Stimulated activated CD8-positive, alpha-beta memory T cell treated with anti-CD3 and anti-CD28 coated beads, Interleukin-7, amount 100 ng/mL, for 48 hours (primary cell): ENCODE data around the gene DLX1.
"Not testable (repeated sequence)": the region's sequence is repeated elsewhere in the genome, so short reads cannot be mapped to it uniquely, and the experiment has no call there.

Experiments
- DNase-seq, 2 donors: peaks; one replicate each; pipeline ENCODE4 v3.0.0-alpha.2; 2020; ENCODE audit warnings: low read depth in 1 of 2; ENCODE audit errors: extremely low read depth in 1 of 2

DLX1 gene

DNA sequence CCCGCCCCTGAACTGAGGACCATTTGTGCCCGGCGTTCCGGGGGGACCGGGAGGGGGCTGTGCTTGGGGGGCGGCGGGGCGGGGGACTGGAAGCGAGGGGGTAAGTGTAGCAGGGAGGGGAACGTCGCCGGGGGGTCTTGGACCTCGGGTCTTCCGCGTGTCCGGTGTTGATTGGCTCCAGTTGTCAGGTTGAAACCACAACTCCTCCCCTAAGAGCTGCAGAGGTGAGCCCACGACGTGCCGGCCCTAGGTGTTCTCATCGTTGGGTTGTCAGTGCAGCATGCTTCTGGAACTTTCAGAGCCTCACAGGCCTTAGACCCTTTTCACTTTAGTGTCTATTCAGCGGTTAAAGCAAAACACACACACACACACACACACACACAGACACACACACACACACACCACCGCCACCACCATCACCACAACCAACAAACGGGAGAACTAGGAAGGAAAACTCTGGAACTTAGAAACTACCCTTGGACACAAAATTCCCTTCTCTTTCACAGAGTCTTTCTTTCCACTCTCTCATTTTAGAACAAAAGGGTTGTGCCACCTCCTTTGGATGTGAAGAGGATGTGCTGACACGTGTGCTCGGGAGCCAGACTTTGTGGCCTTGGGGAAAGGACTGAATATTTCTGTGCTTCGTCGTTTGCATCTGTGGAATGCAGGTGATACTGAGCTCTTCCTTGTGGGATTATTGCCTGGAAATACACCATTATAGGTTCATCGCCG, 24.1 kb downstream of the DLX1 start:
- no peak for DNase-seq

GRCh38 chr2:172109988-172110811, 24.9 kb downstream of the DLX1 start:
- DNase-seq: no peak

GRCh38 chr2:172113617-172114016, 28.3 kb downstream of the DLX1 start:
- no peak for DNase-seq

DNA sequence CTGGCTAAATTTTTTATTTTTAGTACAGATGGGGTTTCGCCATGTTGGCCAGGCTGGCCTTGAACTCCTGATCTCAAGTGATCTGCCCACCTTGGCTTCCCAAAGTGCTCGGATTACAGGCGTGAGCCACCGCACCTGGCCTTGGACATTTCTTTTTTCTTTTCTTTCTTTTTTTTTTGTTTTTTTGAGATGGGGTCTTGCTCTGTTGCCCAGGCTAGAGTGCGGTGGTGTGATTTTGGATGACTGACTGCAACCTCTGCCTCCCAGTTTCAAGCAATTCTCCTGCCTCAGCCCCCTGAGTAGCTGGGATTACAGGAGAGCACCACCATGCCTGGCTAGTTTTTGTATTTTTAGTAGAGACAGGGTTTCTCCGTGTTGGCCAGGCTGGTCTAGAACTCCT, 28.9 kb downstream of the DLX1 start:
- DNase-seq: not testable (repeated sequence)

DNA sequence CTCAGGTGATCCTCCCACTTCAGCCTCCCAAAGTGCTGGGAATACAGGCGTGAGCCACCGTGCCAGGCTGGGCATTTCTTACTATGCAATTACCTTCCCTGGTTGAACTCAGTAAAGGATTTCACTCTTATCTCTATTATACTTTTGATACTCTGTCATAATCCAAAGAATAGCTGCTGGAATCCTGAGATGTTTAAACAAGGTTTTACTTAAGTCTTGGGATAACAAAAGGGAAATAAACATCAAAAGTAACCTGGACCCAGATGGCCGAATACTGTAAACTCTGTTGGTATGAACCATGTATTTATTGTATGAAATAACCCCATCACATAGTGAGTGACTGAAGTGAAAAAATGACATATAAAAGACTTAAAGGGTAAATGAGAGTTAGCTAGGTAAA, 29.3 kb downstream of the DLX1 start:
- DNase-seq: no peak

- no peak for DNase-seq
These were observed 30.8 kb downstream of the DLX1 start for GRCh38 chr2:172116107-172116506.

DNA sequence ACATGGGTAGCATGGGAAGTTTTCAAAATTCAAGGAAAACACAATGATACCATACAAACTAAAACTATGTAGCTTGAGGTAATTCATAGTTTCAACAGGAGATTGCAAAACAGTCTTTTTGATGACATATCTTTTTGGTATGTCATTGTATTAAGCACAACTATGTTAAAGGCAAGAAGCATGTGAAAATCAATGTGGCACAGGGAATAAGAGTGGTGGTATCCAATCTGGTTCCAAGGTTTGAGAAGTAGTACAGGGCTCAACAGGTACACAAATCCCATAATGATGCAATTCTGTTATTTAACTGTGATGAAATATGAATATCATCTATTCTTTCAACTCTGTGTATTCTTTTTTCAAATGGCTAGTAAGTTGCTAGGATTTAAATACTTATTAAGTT, 33.8 kb downstream of the DLX1 start:
- DNase-seq: no peak

GRCh38 chr2:172120118-172120517, 34.8 kb downstream of the DLX1 start:
- DNase-seq: no peak

DNA sequence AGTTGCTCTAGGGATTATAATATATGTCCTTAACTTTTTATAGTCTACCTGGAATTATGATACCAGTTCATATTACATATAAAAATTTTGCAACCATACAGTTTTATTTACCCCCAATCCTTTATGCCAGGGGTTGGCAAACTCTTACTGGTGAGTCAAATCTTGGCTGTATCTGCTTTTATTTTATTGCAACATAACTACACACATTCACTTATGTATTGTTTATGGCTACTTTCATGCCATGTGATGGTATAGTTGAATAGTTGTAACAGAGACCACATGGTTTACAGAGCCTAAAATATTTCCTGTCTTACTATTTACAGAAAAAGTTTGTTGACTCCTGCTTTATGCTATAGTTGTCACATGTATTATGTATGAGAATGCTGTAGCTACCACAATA, 43.2 kb downstream of the DLX1 start:
- no peak for DNase-seq

GRCh38 chr2:172129404-172129803, 44.1 kb downstream of the DLX1 start:
- DNase-seq: no peak

DNA sequence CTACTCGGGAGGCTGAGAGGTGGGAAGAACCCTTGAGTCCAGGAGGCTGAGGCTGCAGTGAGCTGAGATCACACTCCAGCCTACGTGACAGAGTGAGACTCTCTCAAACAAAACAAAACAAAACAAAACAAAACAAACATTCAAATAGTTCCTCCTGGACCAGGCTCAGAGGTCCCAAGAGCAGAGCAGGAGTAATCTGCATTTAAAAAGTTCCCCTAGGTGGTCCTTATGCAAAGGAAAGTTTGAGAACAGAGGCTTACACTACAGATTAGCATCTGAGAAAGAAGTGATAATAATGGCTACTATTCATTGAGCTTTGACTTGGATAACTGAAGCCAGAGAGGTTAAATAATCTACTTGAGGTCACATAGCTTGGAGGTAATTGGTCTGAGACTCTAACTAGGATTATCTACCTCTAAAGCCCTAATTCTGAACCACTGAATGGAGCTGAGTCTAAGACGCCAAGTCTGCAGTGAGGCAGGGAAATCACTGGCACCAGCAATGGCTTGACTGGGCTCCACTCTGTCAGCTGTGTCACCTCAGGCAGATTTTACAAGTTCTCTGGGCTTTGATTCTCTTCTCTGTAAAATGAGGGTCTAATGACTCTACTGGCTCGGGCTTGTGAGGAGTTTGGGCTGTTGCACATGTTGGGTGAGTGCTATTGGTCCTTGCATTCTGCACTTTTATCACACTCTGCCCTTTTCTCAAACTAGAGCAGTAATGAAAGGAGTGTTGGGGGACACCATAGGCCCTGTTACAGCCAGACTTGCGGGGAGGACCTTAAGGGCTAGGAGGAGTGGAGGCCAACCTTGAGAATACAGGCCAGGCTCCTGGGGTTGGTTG, 46.6 kb downstream of the DLX1 start:
- no peak for DNase-seq

DNA sequence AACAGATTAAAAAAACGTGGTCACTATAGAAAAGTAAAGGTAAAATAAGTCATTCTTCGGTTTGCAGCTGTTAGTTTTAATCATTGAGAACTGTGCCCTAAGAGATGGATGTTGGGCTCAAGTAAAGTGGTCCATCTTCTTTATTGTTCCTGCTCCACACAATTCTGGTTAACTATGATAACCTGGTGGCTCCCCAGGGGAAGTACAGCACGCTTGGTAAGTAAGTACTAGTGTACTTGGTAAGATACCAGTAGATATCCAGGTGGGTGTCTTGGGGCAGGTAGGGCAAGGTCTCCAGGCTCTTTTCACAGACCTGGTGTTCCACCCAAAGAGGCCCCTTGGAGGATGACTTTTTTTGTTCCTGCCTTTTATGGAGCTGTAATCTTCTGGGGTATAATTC, 49.0 kb downstream of the DLX1 start:
- DNase-seq: no peak

GRCh38 chr2:172135446-172135845, 50.1 kb downstream of the DLX1 start:
- DNase-seq: no peak

- no peak for DNase-seq
These were observed 51.8 kb downstream of the DLX1 start for GRCh38 chr2:172137109-172137508.

- DNase-seq: no peak
These were observed 52.6 kb downstream of the DLX1 start for GRCh38 chr2:172137943-172138342.

DNA sequence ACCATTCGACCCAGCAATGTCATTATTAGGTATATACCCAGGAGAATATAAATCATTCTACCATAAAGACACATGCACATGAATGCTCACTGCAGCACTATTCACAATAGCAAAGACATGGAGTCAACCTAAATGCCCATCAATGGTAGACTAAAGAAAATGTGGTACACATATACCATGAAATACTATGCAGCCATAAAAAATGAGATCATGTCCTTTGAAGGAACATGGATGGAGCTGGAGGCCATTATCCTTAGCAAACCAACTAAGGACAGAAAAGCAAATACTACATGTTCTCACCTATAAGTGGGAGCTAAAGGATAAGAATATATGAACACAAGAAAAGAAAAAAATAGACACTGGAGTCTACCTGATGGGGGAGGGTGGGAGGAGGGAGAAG, 53.4 kb downstream of the DLX1 start:
- not testable (repeated sequence) for DNase-seq
